ENCODE measurements around the gene RBBP7.
A peak's percentile ranks its signal among the peaks of the same experiment; 100 is the strongest.

Gene RBBP7

DNA sequence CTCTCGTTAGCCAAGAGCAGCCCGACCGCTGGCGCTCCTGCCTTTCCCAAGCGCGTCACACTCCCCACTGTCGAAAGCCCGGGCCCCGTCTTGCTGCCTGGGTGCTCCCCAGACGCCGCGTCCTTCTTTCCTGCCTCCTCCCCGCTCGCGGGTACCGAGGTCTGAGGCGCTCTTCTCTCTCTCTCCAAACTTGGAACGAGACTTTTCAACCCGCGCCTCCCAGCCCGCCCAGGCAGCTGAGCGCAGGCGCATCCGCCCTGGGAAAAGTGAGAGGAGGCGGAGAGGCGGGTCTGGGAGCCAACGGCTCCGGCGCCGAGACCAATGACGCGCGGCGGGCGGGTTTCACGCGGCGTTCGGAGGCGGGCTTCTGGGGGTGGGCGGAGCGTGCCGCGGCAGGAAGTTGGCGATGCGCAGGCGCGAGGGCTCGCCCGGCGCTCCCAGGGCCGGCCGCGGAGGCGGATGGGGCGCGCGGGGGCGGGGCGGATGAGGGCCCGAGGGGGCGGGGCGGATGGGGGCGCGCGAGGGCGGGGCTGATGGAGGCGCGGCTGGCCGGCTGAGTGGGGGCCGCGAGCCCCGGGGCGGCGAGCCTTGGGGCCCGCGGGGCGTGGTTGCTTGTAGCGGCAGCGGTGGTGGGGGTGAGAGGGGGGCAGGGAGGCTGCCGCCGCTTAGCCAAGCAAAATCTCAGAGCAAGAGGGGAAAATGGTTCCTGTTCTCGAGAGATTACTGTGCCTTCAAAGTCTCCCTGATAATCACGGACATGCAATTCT is at the start of gene RBBP7:
Gene RBBP7, minus strand, starts transcription at position 268 of the 767 bp plus-strand sequence. CDS start 309 bp downstream, outside the sequence.
- in situ Hi-C loops (cut with MboI; ENCODE audit: low sequenced_read_pairs, unreplicated experiment), result no loop called here
- DNase-seq (ENCODE audit: low spot score), result peak; percentile 93
- no peak for TF ChIP-seq CTCF (IDR thresholded peaks at IDR 0.05; ENCODE audit: borderline replicate concordance, control extremely low read depth, extremely low read depth, insufficient read depth, missing control alignments)

GRCh38 chrX:16918979-16919378 is 48.8 kb upstream of the RBBP7 start:
- no peak for DNase-seq (ENCODE audit: low spot score)
- TF ChIP-seq CTCF (IDR thresholded peaks at IDR 0.05; ENCODE audit: borderline replicate concordance, control extremely low read depth, extremely low read depth, insufficient read depth, missing control alignments), result no peak
- in situ Hi-C loops (cut with MboI; ENCODE audit: low sequenced_read_pairs, unreplicated experiment), result no loop called here

DNA sequence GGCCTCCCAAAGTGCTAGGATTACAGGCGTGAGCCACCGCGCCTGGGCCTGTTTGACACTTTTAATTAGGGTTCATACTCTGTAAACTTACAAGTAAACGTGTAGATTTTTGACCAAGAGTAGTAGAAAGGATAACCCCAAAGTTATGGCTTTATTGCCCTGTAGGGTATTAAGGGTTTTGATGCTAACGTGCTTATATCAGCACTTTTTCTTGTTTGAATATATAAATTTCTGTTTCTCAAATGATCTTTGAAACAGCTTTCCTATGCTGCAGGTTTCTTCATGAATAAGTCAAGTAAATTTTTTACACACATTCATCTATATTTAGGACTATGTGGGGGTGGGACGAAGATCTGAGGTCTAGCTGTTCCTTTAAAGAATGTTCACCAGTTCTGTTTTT is 47.0 kb upstream of the RBBP7 start:
- DNase-seq (ENCODE audit: low spot score), result no peak
- TF ChIP-seq CTCF (IDR thresholded peaks at IDR 0.05; ENCODE audit: borderline replicate concordance, control extremely low read depth, extremely low read depth, insufficient read depth, missing control alignments), result no peak
- in situ Hi-C loops (cut with MboI; ENCODE audit: low sequenced_read_pairs, unreplicated experiment), result no loop called here

DNA sequence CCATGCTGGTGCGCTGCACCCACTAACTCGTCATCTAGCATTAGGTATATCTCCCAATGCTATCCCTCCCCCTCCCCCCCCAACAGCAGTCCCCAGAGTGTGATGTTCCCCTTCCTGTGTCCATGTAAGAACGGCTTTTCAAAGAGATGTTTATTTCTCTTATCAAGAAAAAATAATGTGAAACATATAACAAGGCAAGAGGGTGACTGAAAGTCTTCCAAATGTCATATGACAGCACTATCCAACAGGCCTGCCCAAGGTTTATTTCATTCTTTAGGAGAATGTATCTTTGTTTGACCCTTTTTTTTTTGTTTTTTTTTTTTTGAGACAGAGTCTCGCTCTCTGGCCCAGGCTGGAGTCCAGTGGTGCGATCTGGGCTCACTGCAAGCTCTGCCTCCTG is 46.4 kb upstream of the RBBP7 start:
- no peak for DNase-seq (ENCODE audit: low spot score)
- in situ Hi-C loops (cut with MboI; ENCODE audit: low sequenced_read_pairs, unreplicated experiment), result no loop called here

GRCh38 chrX:16914058-16914457 is 43.9 kb upstream of the RBBP7 start:
- DNase-seq (ENCODE audit: low spot score), result no peak
- no peak for TF ChIP-seq CTCF (IDR thresholded peaks at IDR 0.05; ENCODE audit: borderline replicate concordance, control extremely low read depth, extremely low read depth, insufficient read depth, missing control alignments)
- in situ Hi-C loops (cut with MboI; ENCODE audit: low sequenced_read_pairs, unreplicated experiment), result no loop called here

More for the DNA sequence above, 46.4 kb upstream of the RBBP7 start:
- no peak for TF ChIP-seq CTCF (IDR thresholded peaks at IDR 0.05; ENCODE audit: borderline replicate concordance, control extremely low read depth, extremely low read depth, insufficient read depth, missing control alignments)

DNA sequence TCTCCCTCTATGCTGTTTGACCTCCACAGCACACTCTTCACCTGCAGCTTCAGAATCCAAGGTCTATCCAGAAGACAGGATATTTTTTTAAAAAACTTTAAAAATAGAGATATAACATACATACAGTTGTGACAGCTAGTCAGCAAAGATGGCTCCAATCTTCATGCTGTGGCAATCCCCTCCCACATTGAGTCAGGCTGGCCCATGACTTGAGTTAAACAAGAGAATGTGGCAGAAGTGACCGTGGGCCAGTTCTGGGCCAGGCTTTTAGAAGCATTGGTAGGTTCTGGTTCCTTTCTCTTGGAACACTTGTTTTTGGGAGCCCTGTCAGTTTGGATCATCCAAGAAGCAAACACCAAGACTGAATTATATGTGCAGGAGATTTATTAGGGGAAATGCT is 40.2 kb upstream of the RBBP7 start:
- no peak for TF ChIP-seq CTCF (IDR thresholded peaks at IDR 0.05; ENCODE audit: borderline replicate concordance, control extremely low read depth, extremely low read depth, insufficient read depth, missing control alignments)
- in situ Hi-C loops (cut with MboI; ENCODE audit: low sequenced_read_pairs, unreplicated experiment), result no loop called here
- no peak for DNase-seq (ENCODE audit: low spot score)

Measured in GM13976 (cell line).